Subcutaneous adipose tissue (tissue), 4 donors: ENCODE measurements around the gene TOMM70. TPM values are rescaled to one million over a fixed set of nuclear protein-coding genes. Genes with fewer than 3 reads are reported as not detected.

Experiments
- total RNA-seq, 4 donors: library from RNA; depleted of rRNA; stranded (reverse); fragments of >200 nt; gene quantifications; one replicate each; pipeline ENCODE4 v1.1.0, GENCODE V29; 2016
- TF ChIP-seq, protein P1 (sequence below): fragments of 450-650 bp; IDR thresholded peaks from one replicate; pipeline ENCODE4 v1.5.1; 2016; ENCODE audit warnings: low read depth, mild to moderate bottlenecking, control low read depth, antibody characterized with exemption, moderate library complexity

Gene TOMM70
- total RNA-seq, 4 donors from 2014 or later: 48.0 to 72.4 (median 52.0) TPM

- TF ChIP-seq, protein P1, sequence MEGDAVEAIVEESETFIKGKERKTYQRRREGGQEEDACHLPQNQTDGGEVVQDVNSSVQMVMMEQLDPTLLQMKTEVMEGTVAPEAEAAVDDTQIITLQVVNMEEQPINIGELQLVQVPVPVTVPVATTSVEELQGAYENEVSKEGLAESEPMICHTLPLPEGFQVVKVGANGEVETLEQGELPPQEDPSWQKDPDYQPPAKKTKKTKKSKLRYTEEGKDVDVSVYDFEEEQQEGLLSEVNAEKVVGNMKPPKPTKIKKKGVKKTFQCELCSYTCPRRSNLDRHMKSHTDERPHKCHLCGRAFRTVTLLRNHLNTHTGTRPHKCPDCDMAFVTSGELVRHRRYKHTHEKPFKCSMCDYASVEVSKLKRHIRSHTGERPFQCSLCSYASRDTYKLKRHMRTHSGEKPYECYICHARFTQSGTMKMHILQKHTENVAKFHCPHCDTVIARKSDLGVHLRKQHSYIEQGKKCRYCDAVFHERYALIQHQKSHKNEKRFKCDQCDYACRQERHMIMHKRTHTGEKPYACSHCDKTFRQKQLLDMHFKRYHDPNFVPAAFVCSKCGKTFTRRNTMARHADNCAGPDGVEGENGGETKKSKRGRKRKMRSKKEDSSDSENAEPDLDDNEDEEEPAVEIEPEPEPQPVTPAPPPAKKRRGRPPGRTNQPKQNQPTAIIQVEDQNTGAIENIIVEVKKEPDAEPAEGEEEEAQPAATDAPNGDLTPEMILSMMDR: no peak
Observed at GRCh38 chr3:100407977-100408532, 7.2 kb upstream of the TOMM70 start.

- TF ChIP-seq, protein P1: no peak
Observed at GRCh38 chr3:100407164-100407563, 6.3 kb upstream of the TOMM70 start.

GRCh38 chr3:100404250-100404548 lies 3.3 kb upstream of the TOMM70 start:
- TF ChIP-seq, protein P1: no peak

DNA sequence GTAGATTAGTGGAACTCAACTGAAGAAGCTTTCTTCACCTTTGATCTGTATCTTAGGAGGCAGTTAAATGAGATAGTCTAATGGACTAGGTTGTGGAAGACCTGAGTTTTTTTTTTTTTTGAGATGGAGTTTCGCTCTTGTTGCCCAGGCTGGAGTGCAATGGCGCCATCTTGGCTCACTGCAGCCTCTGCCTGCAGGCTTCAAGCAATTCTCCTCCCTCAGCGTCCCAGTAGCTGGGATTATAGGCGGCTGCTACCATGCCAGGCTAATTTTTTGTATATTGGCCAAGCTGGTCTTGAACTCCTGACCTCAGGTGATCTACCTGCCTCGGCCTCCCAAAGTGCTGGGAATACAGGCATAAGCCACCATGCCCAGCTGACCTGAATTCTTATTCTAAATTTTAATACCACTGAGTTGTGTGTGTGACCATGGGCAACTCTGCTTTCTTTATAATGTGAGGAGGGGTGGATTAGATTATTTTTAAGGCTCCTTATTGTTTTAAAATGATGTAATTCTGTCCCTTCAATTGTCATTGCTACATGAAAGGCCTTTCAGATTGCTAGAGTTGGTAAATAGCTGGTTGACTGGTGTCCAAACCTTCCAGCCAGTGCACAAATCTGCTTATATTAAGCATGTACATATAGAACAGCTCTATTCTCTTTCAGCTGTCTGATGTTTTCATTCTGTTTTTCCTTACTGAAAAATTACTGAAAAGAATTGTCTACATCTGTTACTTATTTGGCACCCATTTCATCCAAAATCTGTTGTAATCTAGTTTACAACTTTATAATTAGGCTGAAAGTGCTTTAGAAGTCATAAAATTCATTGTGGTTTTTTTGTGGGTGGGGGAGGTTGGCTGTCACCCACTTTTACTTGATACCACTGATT lies 2.7 kb upstream of the TOMM70 start:
- TF ChIP-seq, protein P1: no peak

- TF ChIP-seq, protein P1: no peak
Observed at GRCh38 chr3:100402891-100403290, 2.0 kb upstream of the TOMM70 start.

DNA sequence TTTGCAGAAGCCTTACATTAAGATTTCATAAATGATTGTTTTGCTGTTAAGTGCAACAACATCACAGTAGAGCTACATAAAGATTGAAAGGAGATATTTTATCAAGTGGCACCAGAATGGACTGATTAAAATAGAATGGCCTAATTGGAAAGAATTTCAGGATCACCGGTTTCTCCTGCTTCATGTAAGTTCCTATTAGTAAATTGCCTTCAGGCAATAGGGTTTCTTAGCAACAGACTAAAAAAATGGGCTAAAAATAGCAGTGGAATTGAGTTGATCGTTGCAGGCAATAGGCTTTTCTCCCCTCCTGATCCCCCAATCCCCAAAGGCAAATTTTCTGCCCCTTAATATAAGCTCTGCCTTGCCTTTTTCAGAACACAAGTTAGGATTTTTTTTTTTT lies 1.4 kb upstream of the TOMM70 start:
- TF ChIP-seq, protein P1: no peak

- TF ChIP-seq, protein P1: no peak
Observed at GRCh38 chr3:100401674-100402041, 769 bp upstream of the TOMM70 start.
